ENCODE data around the gene TCF4. TPM values are rescaled to one million over a fixed set of nuclear protein-coding genes. Genes with fewer than 3 reads are reported as not detected.

The TCF4 gene
- total and polyA plus RNA-seq, 4 donors = 4.3 to 15.3 (median 11.5) TPM

DNA sequence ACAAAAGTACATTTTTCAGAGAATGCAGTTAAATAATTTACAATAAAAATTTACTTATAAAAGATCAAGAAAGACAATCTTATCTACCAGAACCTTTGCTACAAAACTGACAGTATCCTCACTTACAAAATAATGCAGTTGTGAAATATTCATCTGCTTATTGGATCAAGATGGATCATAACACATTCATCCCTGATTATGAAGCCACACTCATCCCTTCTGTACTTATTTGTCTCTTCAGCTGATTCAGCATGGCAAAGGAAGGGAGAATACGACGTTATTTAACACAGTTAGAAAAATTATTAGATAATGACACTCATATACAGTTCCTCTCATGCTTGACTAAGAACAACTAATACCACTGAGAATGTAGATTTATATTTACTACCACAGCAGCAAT is 46.4 kb downstream of the TCF4 start:
- TF ChIP-seq, protein P1, sequence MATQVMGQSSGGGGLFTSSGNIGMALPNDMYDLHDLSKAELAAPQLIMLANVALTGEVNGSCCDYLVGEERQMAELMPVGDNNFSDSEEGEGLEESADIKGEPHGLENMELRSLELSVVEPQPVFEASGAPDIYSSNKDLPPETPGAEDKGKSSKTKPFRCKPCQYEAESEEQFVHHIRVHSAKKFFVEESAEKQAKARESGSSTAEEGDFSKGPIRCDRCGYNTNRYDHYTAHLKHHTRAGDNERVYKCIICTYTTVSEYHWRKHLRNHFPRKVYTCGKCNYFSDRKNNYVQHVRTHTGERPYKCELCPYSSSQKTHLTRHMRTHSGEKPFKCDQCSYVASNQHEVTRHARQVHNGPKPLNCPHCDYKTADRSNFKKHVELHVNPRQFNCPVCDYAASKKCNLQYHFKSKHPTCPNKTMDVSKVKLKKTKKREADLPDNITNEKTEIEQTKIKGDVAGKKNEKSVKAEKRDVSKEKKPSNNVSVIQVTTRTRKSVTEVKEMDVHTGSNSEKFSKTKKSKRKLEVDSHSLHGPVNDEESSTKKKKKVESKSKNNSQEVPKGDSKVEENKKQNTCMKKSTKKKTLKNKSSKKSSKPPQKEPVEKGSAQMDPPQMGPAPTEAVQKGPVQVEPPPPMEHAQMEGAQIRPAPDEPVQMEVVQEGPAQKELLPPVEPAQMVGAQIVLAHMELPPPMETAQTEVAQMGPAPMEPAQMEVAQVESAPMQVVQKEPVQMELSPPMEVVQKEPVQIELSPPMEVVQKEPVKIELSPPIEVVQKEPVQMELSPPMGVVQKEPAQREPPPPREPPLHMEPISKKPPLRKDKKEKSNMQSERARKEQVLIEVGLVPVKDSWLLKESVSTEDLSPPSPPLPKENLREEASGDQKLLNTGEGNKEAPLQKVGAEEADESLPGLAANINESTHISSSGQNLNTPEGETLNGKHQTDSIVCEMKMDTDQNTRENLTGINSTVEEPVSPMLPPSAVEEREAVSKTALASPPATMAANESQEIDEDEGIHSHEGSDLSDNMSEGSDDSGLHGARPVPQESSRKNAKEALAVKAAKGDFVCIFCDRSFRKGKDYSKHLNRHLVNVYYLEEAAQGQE (IDR thresholded peaks at IDR 0.05) = no peak
- TF ChIP-seq RAD21 (IDR thresholded peaks at IDR 0.05) (no peak), JUND (IDR thresholded peaks at IDR 0.05) (no peak), HNF4A (conservative IDR thresholded peaks at IDR 0.05) (no peak), FOXA2 (IDR thresholded peaks at IDR 0.05) (no peak), EGR1 (IDR thresholded peaks at IDR 0.05; ENCODE audit: low read depth in 2 of 2) (no peak), SP1 (IDR thresholded peaks at IDR 0.05) (no peak), NR2F2 (IDR thresholded peaks at IDR 0.05) (no peak)
- TF ChIP-seq, protein P2, sequence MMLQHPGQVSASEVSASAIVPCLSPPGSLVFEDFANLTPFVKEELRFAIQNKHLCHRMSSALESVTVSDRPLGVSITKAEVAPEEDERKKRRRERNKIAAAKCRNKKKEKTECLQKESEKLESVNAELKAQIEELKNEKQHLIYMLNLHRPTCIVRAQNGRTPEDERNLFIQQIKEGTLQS (IDR thresholded peaks at IDR 0.05) = no peak
- Histone ChIP-seq H3K4me3 (ENCODE audit: low read depth in 1 of 3, low read length in 3 of 3) (no peak overlapping the region), H3K4me1 (ENCODE audit: control insufficient read depth in 4 of 4, insufficient read depth in 4 of 4, low read length in 3 of 4) (no peaks in the 10 kb centered on the region), H3K36me3 (ENCODE audit: control insufficient read depth in 4 of 4, insufficient read depth in 3 of 4, low read depth in 1 of 4, low read length in 3 of 4) (no peaks in the 10 kb centered on the region), H3K27me3 (ENCODE audit: control insufficient read depth in 4 of 4, insufficient read depth in 4 of 4, low read length in 3 of 4) (no peaks in the 10 kb centered on the region), H3K9me3 (ENCODE audit: control insufficient read depth in 4 of 4, low read length in 3 of 4) (no peaks in the 10 kb centered on the region), H3K27ac (ENCODE audit: low read depth in 1 of 2, low read length in 2 of 2) (no peak overlapping the region), H3K9ac (ENCODE audit: low read depth in 1 of 2, low read length in 2 of 2) (no peak overlapping the region)
- 75% methylated on average over 2 of the region's 2 CpGs for WGBS
- no peak for DNase-seq (ENCODE audit: low spot score)

DNA sequence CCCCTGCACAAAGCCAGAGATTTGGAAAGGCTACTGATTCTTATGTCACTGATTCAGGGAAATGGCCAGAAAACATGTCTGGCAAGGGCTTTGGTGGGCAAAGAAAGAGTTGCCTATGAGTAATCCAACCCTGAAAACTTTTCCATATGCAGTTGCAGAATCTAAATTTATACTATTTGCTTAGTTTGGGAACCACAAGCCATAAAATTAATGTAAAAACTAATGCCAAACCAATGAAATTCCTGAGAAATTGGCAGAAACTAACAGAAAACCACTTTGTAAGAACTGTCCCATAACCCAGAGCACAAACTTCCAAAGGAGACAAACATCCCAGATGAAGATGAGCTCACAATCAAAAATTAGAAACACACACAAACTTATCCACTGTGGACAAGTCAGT is 48.8 kb downstream of the TCF4 start:
- no peak for DNase-seq (ENCODE audit: low spot score)
- Histone ChIP-seq H3K4me3 (ENCODE audit: low read depth in 1 of 3, low read length in 3 of 3) (no peak overlapping the region), H3K9ac (ENCODE audit: low read depth in 1 of 2, low read length in 2 of 2) (no peak overlapping the region), H3K4me1 (ENCODE audit: control insufficient read depth in 4 of 4, insufficient read depth in 4 of 4, low read length in 3 of 4) (no peaks in the 10 kb centered on the region), H3K36me3 (ENCODE audit: control insufficient read depth in 4 of 4, insufficient read depth in 3 of 4, low read depth in 1 of 4, low read length in 3 of 4) (no peaks in the 10 kb centered on the region), H3K27me3 (ENCODE audit: control insufficient read depth in 4 of 4, insufficient read depth in 4 of 4, low read length in 3 of 4) (no peaks in the 10 kb centered on the region), H3K27ac (ENCODE audit: low read depth in 1 of 2, low read length in 2 of 2) (no peak overlapping the region), H3K9me3 (ENCODE audit: control insufficient read depth in 4 of 4, low read length in 3 of 4) (no peaks in the 10 kb centered on the region)
- TF ChIP-seq FOXA2 (IDR thresholded peaks at IDR 0.05) (no peak), EGR1 (IDR thresholded peaks at IDR 0.05; ENCODE audit: low read depth in 2 of 2) (no peak), HNF4G (IDR thresholded peaks at IDR 0.05) (no peak), SP1 (IDR thresholded peaks at IDR 0.05) (no peak), FOXA1 (IDR thresholded peaks at IDR 0.05) (no peak), JUND (IDR thresholded peaks at IDR 0.05) (no peak), RAD21 (IDR thresholded peaks at IDR 0.05) (no peak), YY1 (IDR thresholded peaks at IDR 0.05) (no peak)
- TF ChIP-seq, protein P3, sequence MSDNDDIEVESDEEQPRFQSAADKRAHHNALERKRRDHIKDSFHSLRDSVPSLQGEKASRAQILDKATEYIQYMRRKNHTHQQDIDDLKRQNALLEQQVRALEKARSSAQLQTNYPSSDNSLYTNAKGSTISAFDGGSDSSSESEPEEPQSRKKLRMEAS (IDR thresholded peaks at IDR 0.05) = no peak
- TF ChIP-seq, protein P2 (IDR thresholded peaks at IDR 0.05) = no peak

DNA sequence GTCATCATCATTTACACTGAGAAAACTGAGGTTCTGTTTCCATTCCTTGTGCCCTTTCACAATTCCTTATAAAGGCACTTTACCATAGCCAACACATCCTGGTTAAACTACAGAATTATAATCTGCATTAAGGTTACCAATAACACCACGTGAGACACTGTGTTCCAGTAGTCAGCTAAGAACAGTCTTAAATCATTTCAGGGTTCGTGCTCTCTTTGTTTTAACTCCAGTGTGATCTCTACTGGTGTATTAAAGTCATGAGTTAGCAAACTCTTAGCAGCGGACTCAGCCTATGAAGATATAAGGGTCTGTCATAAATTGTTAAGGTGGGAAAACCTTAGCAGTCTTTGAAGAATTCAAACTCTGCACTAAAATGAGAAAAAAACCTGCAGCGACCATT is 53.0 kb downstream of the TCF4 start:
- Histone ChIP-seq H3K4me3 (ENCODE audit: low read depth in 1 of 3, low read length in 3 of 3) (no peak overlapping the region), H3K27me3 (ENCODE audit: control insufficient read depth in 4 of 4, insufficient read depth in 4 of 4, low read length in 3 of 4) (no peaks in the 10 kb centered on the region), H3K27ac (ENCODE audit: low read depth in 1 of 2, low read length in 2 of 2) (no peak overlapping the region), H3K4me1 (ENCODE audit: control insufficient read depth in 4 of 4, insufficient read depth in 4 of 4, low read length in 3 of 4) (no peaks in the 10 kb centered on the region), H3K36me3 (ENCODE audit: control insufficient read depth in 4 of 4, insufficient read depth in 3 of 4, low read depth in 1 of 4, low read length in 3 of 4) (no peaks in the 10 kb centered on the region), H3K9ac (ENCODE audit: low read depth in 1 of 2, low read length in 2 of 2) (no peak overlapping the region), H3K9me3 (ENCODE audit: control insufficient read depth in 4 of 4, low read length in 3 of 4) (no peaks in the 10 kb centered on the region)
- WGBS = 86% methylated on average over 4 of the region's 4 CpGs
- DNase-seq (ENCODE audit: low spot score) = no peak
- TF ChIP-seq, protein P1 (IDR thresholded peaks at IDR 0.05) = no peak
- TF ChIP-seq, protein P4, sequence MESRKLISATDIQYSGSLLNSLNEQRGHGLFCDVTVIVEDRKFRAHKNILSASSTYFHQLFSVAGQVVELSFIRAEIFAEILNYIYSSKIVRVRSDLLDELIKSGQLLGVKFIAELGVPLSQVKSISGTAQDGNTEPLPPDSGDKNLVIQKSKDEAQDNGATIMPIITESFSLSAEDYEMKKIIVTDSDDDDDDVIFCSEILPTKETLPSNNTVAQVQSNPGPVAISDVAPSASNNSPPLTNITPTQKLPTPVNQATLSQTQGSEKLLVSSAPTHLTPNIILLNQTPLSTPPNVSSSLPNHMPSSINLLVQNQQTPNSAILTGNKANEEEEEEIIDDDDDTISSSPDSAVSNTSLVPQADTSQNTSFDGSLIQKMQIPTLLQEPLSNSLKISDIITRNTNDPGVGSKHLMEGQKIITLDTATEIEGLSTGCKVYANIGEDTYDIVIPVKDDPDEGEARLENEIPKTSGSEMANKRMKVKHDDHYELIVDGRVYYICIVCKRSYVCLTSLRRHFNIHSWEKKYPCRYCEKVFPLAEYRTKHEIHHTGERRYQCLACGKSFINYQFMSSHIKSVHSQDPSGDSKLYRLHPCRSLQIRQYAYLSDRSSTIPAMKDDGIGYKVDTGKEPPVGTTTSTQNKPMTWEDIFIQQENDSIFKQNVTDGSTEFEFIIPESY (IDR thresholded peaks at IDR 0.05) = no peak
- TF ChIP-seq EGR1 (IDR thresholded peaks at IDR 0.05; ENCODE audit: low read depth in 2 of 2) (no peak), RAD21 (IDR thresholded peaks at IDR 0.05) (no peak), FOXA2 (IDR thresholded peaks at IDR 0.05) (no peak), JUND (IDR thresholded peaks at IDR 0.05) (no peak), HNF4A (conservative IDR thresholded peaks at IDR 0.05) (no peak), YY1 (IDR thresholded peaks at IDR 0.05) (no peak)
- TF ChIP-seq, protein P3 (IDR thresholded peaks at IDR 0.05) = no peak
- TF ChIP-seq, protein P5, sequence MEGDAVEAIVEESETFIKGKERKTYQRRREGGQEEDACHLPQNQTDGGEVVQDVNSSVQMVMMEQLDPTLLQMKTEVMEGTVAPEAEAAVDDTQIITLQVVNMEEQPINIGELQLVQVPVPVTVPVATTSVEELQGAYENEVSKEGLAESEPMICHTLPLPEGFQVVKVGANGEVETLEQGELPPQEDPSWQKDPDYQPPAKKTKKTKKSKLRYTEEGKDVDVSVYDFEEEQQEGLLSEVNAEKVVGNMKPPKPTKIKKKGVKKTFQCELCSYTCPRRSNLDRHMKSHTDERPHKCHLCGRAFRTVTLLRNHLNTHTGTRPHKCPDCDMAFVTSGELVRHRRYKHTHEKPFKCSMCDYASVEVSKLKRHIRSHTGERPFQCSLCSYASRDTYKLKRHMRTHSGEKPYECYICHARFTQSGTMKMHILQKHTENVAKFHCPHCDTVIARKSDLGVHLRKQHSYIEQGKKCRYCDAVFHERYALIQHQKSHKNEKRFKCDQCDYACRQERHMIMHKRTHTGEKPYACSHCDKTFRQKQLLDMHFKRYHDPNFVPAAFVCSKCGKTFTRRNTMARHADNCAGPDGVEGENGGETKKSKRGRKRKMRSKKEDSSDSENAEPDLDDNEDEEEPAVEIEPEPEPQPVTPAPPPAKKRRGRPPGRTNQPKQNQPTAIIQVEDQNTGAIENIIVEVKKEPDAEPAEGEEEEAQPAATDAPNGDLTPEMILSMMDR (IDR thresholded peaks at IDR 0.05; ENCODE audit: low read depth, low read length, missing input control) = no peak
